Fibroblast of skin of back (primary cell): Measurements from ENCODE around the gene PTPRZ1.

ENCODE experiments used
- DNase-seq: peaks from one replicate; pipeline ENCODE4 v3.0.0-alpha.2; 2013

Gene PTPRZ1

DNA sequence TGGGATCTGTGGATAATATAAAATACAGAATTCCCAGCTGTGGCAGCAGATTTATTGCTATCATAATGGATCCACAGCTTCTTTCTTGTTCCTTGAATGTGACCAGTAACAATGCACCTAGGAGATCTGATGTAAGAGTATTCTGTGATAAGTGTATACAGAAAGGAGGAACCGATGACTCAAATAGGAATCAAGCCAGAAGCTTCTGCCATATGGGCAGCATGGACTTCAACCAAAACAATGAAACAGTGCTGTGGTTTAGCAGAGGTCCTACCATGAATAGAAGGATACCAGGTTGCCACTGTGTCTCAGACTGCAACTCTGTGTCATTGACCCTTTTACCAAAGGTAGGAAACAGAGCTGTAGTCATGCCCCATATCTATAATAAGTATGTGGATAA is 81.8 kb downstream of the PTPRZ1 start:
- DNase-seq = peak; percentile 49

GRCh38 chr7:121957626-121958025 is 84.7 kb downstream of the PTPRZ1 start:
- peak; percentile 43 for DNase-seq

DNA sequence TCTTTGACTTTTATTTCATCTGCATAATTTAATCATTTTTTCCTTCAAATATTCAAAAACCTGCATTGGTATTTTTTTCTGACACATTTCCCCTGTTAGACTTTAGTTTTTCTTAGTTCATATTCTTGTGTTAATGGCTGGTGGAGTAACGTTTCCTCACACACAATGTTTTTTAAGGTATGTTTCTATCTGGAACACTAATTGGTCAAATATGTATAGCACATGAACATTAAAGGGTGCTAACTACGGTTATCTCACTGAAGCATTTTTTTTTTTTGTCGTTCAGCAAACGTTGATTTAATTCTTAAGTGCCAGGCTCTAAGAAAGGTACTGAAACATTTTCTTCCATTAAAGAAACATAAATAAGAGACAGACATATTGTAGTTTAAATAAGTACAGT is 87.7 kb downstream of the PTPRZ1 start:
- no peak for DNase-seq

GRCh38 chr7:121961089-121961867 is 88.3 kb downstream of the PTPRZ1 start:
- DNase-seq = peak; percentile 96

- no peak for DNase-seq
Observed at GRCh38 chr7:121966276-121966934, 93.4 kb downstream of the PTPRZ1 start.

GRCh38 chr7:121966935-121967332 is 94.0 kb downstream of the PTPRZ1 start:
- DNase-seq = no peak

DNA sequence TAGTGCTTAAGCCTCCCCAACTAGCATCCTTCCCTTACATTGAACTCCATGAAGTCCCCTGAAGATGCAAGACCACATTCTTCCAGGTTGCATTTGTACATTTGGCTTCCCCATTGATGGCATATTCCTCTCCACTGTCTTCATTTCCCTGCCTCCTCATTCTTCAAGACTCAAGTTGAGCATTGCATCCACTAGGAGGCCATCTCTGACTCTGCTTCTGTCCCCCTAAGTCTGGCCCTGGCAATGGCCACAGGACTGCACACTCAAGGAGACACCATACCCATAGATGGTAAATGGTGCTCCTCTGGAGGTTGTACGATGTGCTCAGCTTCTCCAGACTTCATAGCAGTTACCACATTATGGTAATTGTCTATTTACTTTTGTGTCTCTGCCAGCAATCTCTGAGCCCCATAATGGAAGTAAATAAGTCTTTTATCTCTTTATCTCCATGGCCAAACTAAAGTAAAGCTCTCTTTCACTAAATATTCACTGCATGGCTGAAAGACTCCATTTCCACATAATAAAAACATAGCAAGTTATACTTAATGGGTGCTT is 112.6 kb downstream of the PTPRZ1 start:
- DNase-seq = no peak

- no peak for DNase-seq
Observed at GRCh38 chr7:121992068-121992467, 119.1 kb downstream of the PTPRZ1 start.

DNA sequence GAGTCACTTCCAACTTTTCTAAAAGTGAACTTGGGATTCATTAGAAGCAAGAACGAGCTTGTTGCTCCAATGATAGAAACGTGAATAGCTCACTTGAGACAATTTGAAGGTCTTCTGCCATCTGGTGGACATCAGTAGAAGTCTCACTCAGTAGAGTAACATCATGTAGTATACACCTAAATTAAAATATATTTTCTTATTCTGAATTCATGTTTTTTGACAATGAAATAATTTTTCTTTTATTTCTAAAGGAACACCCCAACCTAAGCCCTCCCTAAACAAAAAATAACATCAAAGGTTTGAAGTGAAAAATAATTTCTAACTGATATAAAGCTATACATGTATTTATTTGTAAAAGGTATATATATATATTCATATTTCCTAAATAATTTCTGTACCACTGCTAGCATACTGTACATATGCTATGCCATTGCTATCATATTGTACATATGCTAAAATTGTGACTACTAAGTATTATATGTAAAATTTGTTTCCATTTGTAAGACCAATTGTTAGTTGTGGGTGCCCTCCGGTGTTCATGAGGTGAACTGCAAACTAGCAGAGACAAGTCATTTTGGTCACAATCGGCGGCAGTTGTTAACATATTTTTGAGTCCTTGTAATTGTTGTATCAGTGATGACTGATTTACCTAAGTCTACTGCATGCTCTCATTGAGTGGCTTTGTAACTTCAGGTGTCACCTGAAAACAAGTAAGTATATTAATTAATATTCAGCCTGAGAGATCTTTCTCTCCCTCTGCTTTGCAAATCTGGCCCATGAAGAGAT is 121.9 kb downstream of the PTPRZ1 start:
- peak; percentile 71 for DNase-seq

- no peak for DNase-seq
Observed at GRCh38 chr7:122006687-122007086, 133.7 kb downstream of the PTPRZ1 start.

- DNase-seq = no peak
Observed at GRCh38 chr7:122010116-122010515, 137.2 kb downstream of the PTPRZ1 start.

GRCh38 chr7:122013065-122013464 is 140.1 kb downstream of the PTPRZ1 start:
- peak; percentile 6 for DNase-seq

DNA sequence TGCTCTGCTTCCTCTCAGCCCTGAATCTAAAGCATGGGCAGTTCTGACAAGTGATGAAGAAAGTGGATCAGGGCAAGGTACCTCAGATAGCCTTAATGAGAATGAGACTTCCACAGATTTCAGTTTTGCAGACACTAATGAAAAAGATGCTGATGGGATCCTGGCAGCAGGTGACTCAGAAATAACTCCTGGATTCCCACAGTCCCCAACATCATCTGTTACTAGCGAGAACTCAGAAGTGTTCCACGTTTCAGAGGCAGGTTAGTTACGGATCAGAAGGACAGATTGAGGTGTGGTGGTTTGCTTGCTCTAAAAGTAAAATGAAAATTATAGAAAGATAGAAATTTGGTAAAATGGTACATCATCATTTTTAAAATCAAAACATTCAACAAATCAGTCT is 140.7 kb downstream of the PTPRZ1 start:
- no peak for DNase-seq

- DNase-seq = no peak
Observed at GRCh38 chr7:122014697-122015096, 141.7 kb downstream of the PTPRZ1 start.

GRCh38 chr7:122018032-122018431 is 145.1 kb downstream of the PTPRZ1 start:
- DNase-seq = no peak

DNA sequence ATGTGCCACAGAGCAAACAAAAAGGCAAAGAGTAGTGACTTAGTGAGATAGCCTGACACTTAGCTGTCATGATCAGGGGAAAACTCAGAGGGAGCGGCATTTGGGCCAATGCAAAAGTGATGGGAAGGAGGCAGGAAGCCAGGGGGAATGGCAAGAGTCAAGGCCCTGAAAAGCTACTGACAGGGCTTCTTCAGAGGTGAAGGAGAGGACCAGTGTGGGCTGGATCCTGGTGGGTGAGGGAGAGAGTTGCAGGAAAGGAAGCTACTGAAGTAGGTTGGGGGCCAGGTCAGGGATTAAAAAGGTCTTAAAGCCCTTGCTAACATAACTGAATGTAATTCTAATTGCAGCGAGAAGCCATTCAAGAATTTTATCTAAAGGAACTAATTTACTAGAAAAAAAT is 154.1 kb downstream of the PTPRZ1 start:
- DNase-seq = no peak

DNA sequence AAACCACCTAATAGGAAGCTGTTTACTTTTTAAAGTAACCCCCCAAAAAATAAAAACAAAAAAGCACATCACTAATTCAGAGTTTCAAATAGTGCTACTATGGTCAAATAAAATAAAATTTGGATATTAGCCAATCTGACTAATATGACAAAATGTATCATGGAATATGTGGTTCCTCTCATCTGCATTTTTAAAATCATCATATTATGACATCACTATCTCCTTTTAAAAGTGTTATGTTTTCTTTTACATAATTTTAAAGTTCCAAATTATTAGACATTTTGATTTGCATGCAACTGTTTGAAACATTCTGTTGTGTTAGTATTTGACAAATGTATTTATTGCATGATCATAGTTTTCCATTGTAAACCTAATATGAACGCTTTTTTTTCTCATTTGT is 160.7 kb downstream of the PTPRZ1 start:
- no peak for DNase-seq

GRCh38 chr7:122035876-122036275 is 162.9 kb downstream of the PTPRZ1 start:
- no peak for DNase-seq

DNA sequence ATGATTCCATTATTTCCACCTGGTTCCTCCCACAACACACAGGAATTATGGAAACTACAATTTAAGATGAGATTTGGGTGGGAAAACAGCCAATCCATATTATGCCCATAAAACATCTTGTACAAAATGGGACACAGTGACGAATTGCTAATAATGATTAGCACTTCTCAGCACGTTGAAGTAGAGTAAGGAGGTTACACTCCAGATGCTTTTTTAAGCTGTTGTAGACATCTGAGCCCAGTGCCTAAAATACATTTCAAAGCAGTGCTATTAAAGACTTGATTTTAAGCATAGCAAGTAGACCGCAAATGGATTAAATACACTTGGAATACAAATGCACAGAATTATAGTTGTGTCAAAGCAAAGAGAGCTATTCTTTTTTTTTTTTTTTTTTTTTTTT is 165.2 kb downstream of the PTPRZ1 start:
- no peak for DNase-seq

DNA sequence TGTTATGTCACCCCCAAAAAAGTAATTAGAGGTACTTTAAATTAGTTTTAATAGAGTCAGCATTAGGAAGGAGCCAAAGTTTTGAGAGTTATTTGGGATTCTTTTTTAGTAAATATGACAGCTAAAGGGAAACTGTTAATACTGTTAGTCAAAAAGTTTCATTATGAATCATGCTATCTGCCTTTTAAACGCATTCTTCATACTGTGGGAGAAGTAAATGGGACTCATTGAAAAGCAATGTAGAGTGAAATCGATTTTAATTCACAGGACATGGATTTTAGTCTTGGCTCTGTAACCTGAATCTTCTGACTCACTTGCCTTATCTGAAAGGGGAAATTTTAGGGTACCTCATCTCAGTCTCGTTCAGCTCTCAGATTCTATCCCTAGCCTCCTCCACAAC is 165.9 kb downstream of the PTPRZ1 start:
- peak; percentile 18 for DNase-seq

DNA sequence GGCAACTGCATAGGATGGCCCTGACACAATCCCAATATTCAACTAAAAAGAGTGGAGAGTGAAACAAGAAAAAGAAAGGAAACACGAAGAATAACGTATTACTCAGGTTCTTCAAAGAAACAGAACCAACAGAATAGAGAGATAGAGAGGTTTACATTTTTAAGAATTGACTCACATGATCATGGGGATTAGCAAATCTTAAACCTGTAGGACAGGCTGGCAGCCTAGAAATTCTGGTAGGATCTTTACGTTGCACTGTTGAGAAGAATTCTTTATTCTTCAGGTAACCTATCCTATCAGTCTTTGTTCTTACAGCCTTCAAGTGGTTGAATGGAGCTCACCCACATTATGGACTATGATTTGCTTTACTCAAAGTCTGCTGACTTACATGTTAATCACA is 167.2 kb downstream of the PTPRZ1 start:
- DNase-seq = no peak

- no peak for DNase-seq
Observed at GRCh38 chr7:122046402-122046801, 173.4 kb downstream of the PTPRZ1 start.

DNA sequence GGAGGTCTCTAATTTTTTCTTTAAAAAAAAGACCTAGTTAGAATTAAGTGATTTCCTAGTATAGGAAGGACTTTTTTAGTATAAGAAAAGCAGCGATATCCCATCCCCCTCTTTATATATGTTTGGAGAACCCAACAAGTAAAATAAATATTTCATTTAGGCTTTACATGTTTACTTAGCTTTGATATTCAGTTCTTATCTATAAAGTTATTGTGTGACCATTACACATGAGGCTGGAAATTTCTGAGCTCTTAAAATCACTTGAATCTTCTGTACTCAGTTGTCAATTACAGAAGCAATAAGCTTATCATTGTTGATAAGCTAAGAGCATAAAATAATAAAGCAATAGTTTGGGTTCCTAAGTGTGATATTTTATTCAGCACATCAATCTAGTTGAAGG is 181.4 kb downstream of the PTPRZ1 start:
- DNase-seq = no peak
